ENCODE measurements around the gene MTNR1A.

Gene MTNR1A

GRCh38 chr4:186485561-186486062 lies 69.8 kb downstream of the MTNR1A start:
- DNase-seq, result no peak

GRCh38 chr4:186485150-186485549 lies 70.2 kb downstream of the MTNR1A start:
- no peak for DNase-seq

GRCh38 chr4:186483656-186484055 lies 71.7 kb downstream of the MTNR1A start:
- DNase-seq, result no peak
